CD14-positive monocyte (primary cell): ENCODE data around the gene RRP8. TPM values are rescaled to one million over a fixed set of nuclear protein-coding genes. Genes with fewer than 3 reads are reported as not detected.

Experiments
- DNase-seq, 3 donors: peaks; one replicate each; pipeline ENCODE4 v3.0.0-alpha.2; 2011 to 2022
- H2AFZ ChIP-seq: 2 replicates; pipeline ENCODE4 v1.6.0; 2012; ENCODE audit warnings: mild to moderate bottlenecking, low read depth, low read length, inconsistent platforms; ENCODE audit not compliant: insufficient read depth, poor library complexity, severe bottlenecking
- H3K27ac ChIP-seq, 2 donors: 1 replicate in 1 of 2; 2 replicates in 1 of 2; pipeline ENCODE4 v1.5.1; 2012 to 2013; ENCODE audit warnings: low read length in 2 of 2, control low read depth in 1 of 2, inconsistent platforms in 1 of 2, low read depth in 1 of 2, mild to moderate bottlenecking in 1 of 2
- H3K27me3 ChIP-seq, 2 donors: one replicate each; pipeline versions ENCODE4 v1.6.0 to v1.6.1; 2011 to 2013; ENCODE audit warnings: low read length in 2 of 2; ENCODE audit not compliant: control insufficient read depth in 2 of 2, insufficient read depth in 2 of 2
- H3K36me3 ChIP-seq, 2 donors: replicated peaks in 1 of 2; 1 replicate in 1 of 2; 2 replicates in 1 of 2; pipeline versions ENCODE4 v1.5.1 to v1.6.1; 2012 to 2013; ENCODE audit warnings: low read length in 2 of 2, control low read depth in 1 of 2, inconsistent platforms in 1 of 2, mild to moderate bottlenecking in 1 of 2; ENCODE audit not compliant: insufficient read depth in 2 of 2, control insufficient read depth in 1 of 2
- H3K4me1 ChIP-seq, 2 donors: 1 replicate in 1 of 2; 2 replicates in 1 of 2; pipeline versions ENCODE4 v1.5.1 to v1.6.1; 2012 to 2013; ENCODE audit warnings: low read length in 2 of 2, control low read depth in 1 of 2, inconsistent platforms in 1 of 2, mild to moderate bottlenecking in 1 of 2, moderate library complexity in 1 of 2; ENCODE audit not compliant: insufficient read depth in 2 of 2, control insufficient read depth in 1 of 2
- H3K4me2 ChIP-seq: replicated peaks from 2 replicates; pipeline ENCODE3; 2012; ENCODE audit warnings: low read length, moderate library complexity, mild to moderate bottlenecking; ENCODE audit not compliant: poor library complexity, severe bottlenecking; ENCODE audit errors: extremely low read depth
- H3K4me3 ChIP-seq, 3 experiments: fragments of 200-600 bp in 1 of 3; sonication (generic) in 1 of 3; replicated peaks in 1 of 3; 1 replicate in 2 of 3; 2 replicates in 1 of 3; pipeline ENCODE4 v1.5.1; 2011 to 2013; ENCODE audit warnings: low read length in 3 of 3, mild to moderate bottlenecking in 3 of 3, control low read depth in 2 of 3, low read depth in 2 of 3, inconsistent platforms in 1 of 3, moderate library complexity in 1 of 3
- H3K79me2 ChIP-seq: 2 replicates; pipeline ENCODE4 v1.6.0; 2012; ENCODE audit warnings: mild to moderate bottlenecking, control low read depth, inconsistent platforms, low read length, moderate library complexity; ENCODE audit not compliant: insufficient read depth
- H3K9ac ChIP-seq: 2 replicates; pipeline ENCODE4 v1.6.0; 2017; ENCODE audit warnings: low read length, mild to moderate bottlenecking; ENCODE audit not compliant: insufficient read depth, poor library complexity, severe bottlenecking
- H3K9me3 ChIP-seq, 2 donors: replicated peaks in 1 of 2; 1 replicate in 1 of 2; 2 replicates in 1 of 2; pipeline versions ENCODE4 v1.5.1 to v1.6.1; 2012 to 2013; ENCODE audit warnings: low read length in 2 of 2, control low read depth in 1 of 2; ENCODE audit not compliant: control insufficient read depth in 1 of 2, insufficient read depth in 1 of 2
- H4K20me1 ChIP-seq: 2 replicates; pipeline ENCODE4 v1.6.0; 2012; ENCODE audit warnings: mild to moderate bottlenecking, low read length, control low read depth, moderate library complexity; ENCODE audit not compliant: insufficient read depth
- H3K27ac Mint-ChIP-seq, 7 donors: one replicate each; pipeline ENCODE4 v1.8.0; 2020; ENCODE audit warnings: mild to moderate bottlenecking in 7 of 7, mixed read lengths in 7 of 7, moderate library complexity in 6 of 7, inconsistent platforms in 2 of 7
- H3K27me3 Mint-ChIP-seq, 3 donors: one replicate each; pipeline ENCODE4 v1.8.0; 2021 to 2022; ENCODE audit warnings: low read depth in 3 of 3, mild to moderate bottlenecking in 3 of 3, mixed read lengths in 3 of 3, moderate library complexity in 3 of 3, inconsistent platforms in 1 of 3
- H3K36me3 Mint-ChIP-seq, 2 donors: one replicate each; pipeline ENCODE4 v1.8.0; 2020; ENCODE audit warnings: mixed read lengths in 2 of 2, inconsistent platforms in 1 of 2, mild to moderate bottlenecking in 1 of 2
- H3K4me1 Mint-ChIP-seq: one replicate; pipeline ENCODE4 v1.8.0; 2020; ENCODE audit warnings: mild to moderate bottlenecking, mixed read lengths
- H3K4me3 Mint-ChIP-seq, 2 donors: one replicate each; pipeline ENCODE4 v1.8.0; 2020; ENCODE audit warnings: mild to moderate bottlenecking in 2 of 2, mixed read lengths in 2 of 2, moderate library complexity in 1 of 2
- H3K9me3 Mint-ChIP-seq, 7 donors: one replicate each; pipeline ENCODE4 v1.8.0; 2020 to 2022; ENCODE audit warnings: mixed read lengths in 7 of 7, mild to moderate bottlenecking in 6 of 7, moderate library complexity in 6 of 7, inconsistent platforms in 2 of 7
- CTCF ChIP-seq: fragments of 200-600 bp; IDR thresholded peaks from one replicate; pipeline ENCODE4 v1.8.0; 2022; ENCODE audit warnings: antibody characterized with exemption, mild to moderate bottlenecking
- WGBS: methylation state at CpG from one replicate; pipeline ENCODE4 v1.1.5; 2013; ENCODE audit warnings: missing lambda C conversion rate; ENCODE audit not compliant: insufficient coverage; 5-methylcytosine and 5-hydroxymethylcytosine counted together
- intact Hi-C, 2 donors: fragments of 100-400 bp; cut with micrococcal nuclease; formaldehyde crosslinking; loops; one replicate each; pipeline versions ENCODE4 v1.15.0 to v1.15.1; 2023
- polyA plus RNA-seq, 3 donors: library from polyadenylated mRNA; depleted of rRNA in 1 of 3; unstranded in 2 of 3; stranded (reverse) in 1 of 3; fragments of 300-500 nt in 2 of 3; fragments of >200 nt in 1 of 3; fragmentation: Illumina TruSeq in 2 of 3; gene quantifications; 1 replicate in 2 of 3; 2 replicates in 1 of 3; pipeline ENCODE4 v1.2.3, GENCODE V29; 2012 to 2021

RRP8 gene
- polyA plus RNA-seq, 3 donors: 7.2 to 14.1 (median 11.9) TPM

- no peak for DNase-seq
- Histone ChIP-seq H3K4me1 (peaks cover 33% of the 10 kb centered on the region in 2 donors), H3K27ac (no peak overlapping the region), H3K79me2 (no peaks in the 10 kb centered on the region), H2AFZ (no peak overlapping the region), H4K20me1 (no peaks in the 10 kb centered on the region), H3K27me3 (no peaks in the 10 kb centered on the region), H3K9me3 (no peaks in the 10 kb centered on the region), H3K4me2 (no peak overlapping the region), H3K9ac (no peak overlapping the region), H3K36me3 (no peaks in the 10 kb centered on the region), H3K4me3 (no peak overlapping the region)
- no peaks in the 10 kb centered on the region for H3K4me1 Mint-ChIP-seq
- peaks cover 0 to 6% (median 0%) of the 10 kb centered on the region in 7 donors for H3K9me3 Mint-ChIP-seq
- peaks cover 0 to 2% (median 0%) of the 10 kb centered on the region in 3 donors for H3K27me3 Mint-ChIP-seq
- H3K36me3 Mint-ChIP-seq: no peaks in the 10 kb centered on the region
- intact Hi-C loops: no loop called here
- WGBS: 95% methylated on average over 9 of the region's 16 CpGs
- no peak overlapping the region for H3K4me3 Mint-ChIP-seq
- no peak for TF ChIP-seq CTCF
- H3K27ac Mint-ChIP-seq: peak overlapping the region in 3 of 7 donors; percentile 1 to 46 (median 18)
These were observed 30.3 kb upstream of the RRP8 start for GRCh38 chr11:6633422-6634408.

- Histone ChIP-seq H3K9me3 (no peaks in the 10 kb centered on the region), H3K36me3 (no peaks in the 10 kb centered on the region), H3K4me1 (peaks cover 32 to 36% of the 10 kb centered on the region in 2 donors), H2AFZ (no peak overlapping the region), H3K4me2 (no peak overlapping the region), H3K4me3 (no peak overlapping the region), H4K20me1 (no peaks in the 10 kb centered on the region), H3K79me2 (no peaks in the 10 kb centered on the region), H3K9ac (no peak overlapping the region), H3K27ac (no peak overlapping the region), H3K27me3 (no peaks in the 10 kb centered on the region)
- intact Hi-C loops: no loop called here
- no peaks in the 10 kb centered on the region for H3K36me3 Mint-ChIP-seq
- no peak overlapping the region for H3K4me3 Mint-ChIP-seq
- TF ChIP-seq CTCF: no peak
- WGBS: 94% methylated on average over 22 of the region's 29 CpGs
- peaks cover 0 to 2% (median 0%) of the 10 kb centered on the region in 3 donors for H3K27me3 Mint-ChIP-seq
- peaks cover 5% of the 10 kb centered on the region for H3K4me1 Mint-ChIP-seq
- H3K9me3 Mint-ChIP-seq: peaks cover 0 to 6% (median 0%) of the 10 kb centered on the region in 7 donors
- peak overlapping the region in 1 of 7 donors; percentile 42 for H3K27ac Mint-ChIP-seq
- DNase-seq: no peak
These were observed 29.0 kb upstream of the RRP8 start for GRCh38 chr11:6632116-6633073.
